Measurements from ENCODE around the gene POFUT1. TPM values are rescaled to one million over a fixed set of nuclear protein-coding genes. Genes with fewer than 3 reads are reported as not detected.

POFUT1 gene
- 10 to 100 TPM; 19.3 to 20.1 TPM for total RNA-seq

DNA sequence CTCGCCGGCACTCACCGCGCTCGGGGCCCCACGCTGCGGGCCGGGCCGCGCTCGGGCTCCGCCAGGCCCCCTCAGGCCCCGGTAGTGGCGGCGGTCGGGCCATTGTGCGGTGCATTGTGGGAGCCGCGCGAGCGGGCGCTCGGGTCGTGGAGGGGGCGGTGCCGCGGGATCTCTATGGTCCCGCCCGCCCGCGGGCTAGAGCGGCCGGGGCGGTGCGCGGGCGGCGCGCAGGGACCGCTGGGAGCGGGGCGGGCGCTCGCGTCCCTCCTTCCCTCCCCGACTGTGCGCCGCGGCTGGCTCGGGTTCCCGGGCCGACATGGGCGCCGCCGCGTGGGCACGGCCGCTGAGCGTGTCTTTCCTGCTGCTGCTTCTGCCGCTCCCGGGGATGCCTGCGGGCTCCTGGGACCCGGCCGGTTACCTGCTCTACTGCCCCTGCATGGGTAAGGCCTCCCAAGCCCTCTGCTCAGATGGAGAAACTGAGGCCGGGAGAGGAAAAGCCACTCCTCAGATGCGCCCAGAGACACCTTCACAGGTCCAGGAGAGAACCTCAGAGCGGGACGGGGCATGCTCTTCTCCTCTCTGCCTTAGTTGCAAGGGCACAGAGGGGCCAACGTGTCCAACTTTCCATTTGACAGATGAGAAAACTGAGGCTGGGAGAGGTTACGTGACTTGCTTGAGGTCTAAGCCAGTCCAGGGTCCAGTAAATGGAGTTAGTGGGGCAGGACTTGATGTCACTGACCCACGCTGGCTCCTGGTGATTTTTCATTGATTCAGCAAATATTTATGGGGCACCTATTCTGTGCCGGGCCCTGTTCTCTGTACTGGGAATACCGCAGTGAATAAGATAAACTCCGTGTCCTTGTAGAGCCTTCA is at the start of gene POFUT1, which contains the start of gene PLAGL2:
Gene POFUT1 (plus strand): TSS at position 255 of the 873 bp plus-strand sequence. CDS start 62 bp downstream, at position 317.
Gene PLAGL2 (minus strand): TSS at position 118 of the 873 bp plus-strand sequence. CDS start 5,565 bp downstream, outside the sequence.

DNA sequence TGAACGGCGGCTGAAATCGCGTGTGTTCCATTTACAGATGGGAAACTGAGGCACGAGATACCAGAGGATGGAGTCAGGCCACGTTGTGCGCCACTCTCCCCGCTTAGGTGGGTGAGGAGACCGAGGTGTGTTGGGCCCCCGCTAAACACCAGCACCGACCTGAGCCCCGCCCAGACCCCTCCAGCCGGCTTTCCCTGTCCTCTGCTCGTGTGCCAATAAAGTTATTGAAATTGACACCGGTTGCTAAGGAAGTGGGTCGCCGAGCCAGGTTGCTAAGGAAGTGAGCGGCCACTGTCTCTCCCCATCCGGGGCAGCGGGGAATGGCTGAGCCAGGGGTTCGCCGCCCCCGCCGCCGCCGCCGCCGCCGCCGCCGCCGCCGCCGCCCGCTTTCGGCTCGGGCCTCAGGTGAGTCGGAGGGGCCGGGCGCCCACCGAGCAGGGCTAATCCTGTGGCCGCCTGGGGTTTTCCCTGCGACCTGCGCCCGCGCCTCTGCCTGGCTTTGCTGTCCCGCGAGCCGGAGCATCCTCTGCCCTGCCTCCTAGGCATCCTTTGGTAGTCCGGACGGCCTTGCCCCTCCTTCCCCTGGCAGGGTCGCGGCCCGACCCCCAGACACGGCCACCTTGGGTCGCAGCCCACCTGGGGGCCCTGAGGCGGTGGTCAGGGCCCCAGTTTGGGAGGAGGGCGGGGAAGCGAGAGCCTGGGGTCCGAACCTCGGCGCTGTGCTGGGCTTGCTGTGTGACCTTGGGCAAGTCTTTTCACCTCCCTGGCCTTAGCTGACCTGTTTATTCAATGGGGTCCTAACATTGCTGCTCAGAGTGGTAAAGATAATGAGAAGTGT is 69.9 kb downstream of the POFUT1 start, which contains the start of gene KIF3B:
Gene KIF3B (plus strand): TSS at position 291 of the 838 bp plus-strand sequence. CDS start 32,127 bp downstream, outside the sequence.

Other genes starting within 250 kb of the POFUT1 start
- gene XKR7, start 239.7 kb upstream of the POFUT1 start, total RNA-seq: under 1 TPM in 1 of 2 experiments, not detected in 1; 0.03 TPM
- not detected for gene CCM2L, start 197.4 kb upstream of the POFUT1 start, total RNA-seq
- gene HCK, start 155.6 kb upstream of the POFUT1 start, total RNA-seq: not detected
- 10 to 100 TPM; 34.6 to 35.9 TPM for gene TM9SF4, start 98.2 kb upstream of the POFUT1 start, total RNA-seq
- 10 to 100 TPM; 17.6 to 18.6 TPM for gene PLAGL2, start 137 bp upstream of the POFUT1 start, total RNA-seq
- gene KIF3B, start 69.8 kb downstream of the POFUT1 start, total RNA-seq: 10 to 100 TPM; 12.2 to 12.8 TPM
- 100 to 1,000 TPM; 109 to 113 TPM for gene ASXL1, start 150.5 kb downstream of the POFUT1 start, total RNA-seq